K562 (cell line): ENCODE results near the gene PHACTR3.

Experiments used
- FOXJ3 ChIP-seq: sonication (generic); formaldehyde crosslinking; IDR thresholded peaks from 2 replicates; pipeline ENCODE4 v1.4.0; 2020; ENCODE audit warnings: mild to moderate bottlenecking, missing genetic modification reagents
- JUND ChIP-seq, 2 experiments: IDR thresholded peaks; 2 replicates in 1 of 2; 3 replicates in 1 of 2; pipeline ENCODE4 v1.6.1; 2011; ENCODE audit warnings: borderline replicate concordance in 2 of 2, low read depth in 2 of 2, low read length in 2 of 2, improper control_type of control experiment in 1 of 2, missing biosample characterization in 1 of 2, missing genetic modification characterization in 1 of 2, missing genetic modification reagents in 1 of 2
- MXD1 ChIP-seq: fragments of 250-450 bp; sonication (Bioruptor Pico); IDR thresholded peaks from 2 replicates; pipeline ENCODE4 v1.8.0; 2021; ENCODE audit warnings: borderline replicate concordance, mild to moderate bottlenecking, moderate library complexity; ENCODE audit not compliant: poor library complexity, severe bottlenecking
- MYBL2 ChIP-seq, 2 experiments: fragments of 450-650 bp in 1 of 2; sonication (generic) in 1 of 2; formaldehyde crosslinking in 1 of 2; IDR thresholded peaks; 2 replicates each; pipeline versions ENCODE4 v1.6.1 to v1.8.1; 2017 to 2022; ENCODE audit warnings: borderline replicate concordance in 1 of 2, inconsistent platforms in 1 of 2, low read depth in 1 of 2, mild to moderate bottlenecking in 1 of 2, missing genetic modification reagents in 1 of 2, moderate library complexity in 1 of 2
- MYNN ChIP-seq, 2 experiments: sonication (generic); formaldehyde crosslinking in 1 of 2; IDR thresholded peaks; 2 replicates each; pipeline versions ENCODE4 v1.5.0 to v1.6.1; 2016 to 2020; ENCODE audit warnings: antibody characterized with exemption in 1 of 2, missing genetic modification reagents in 1 of 2
- POLR2A ChIP-seq: fragments of 450-650 bp; conservative IDR thresholded peaks from 2 replicates; pipeline ENCODE4 v1.6.1; 2016
- SIN3A ChIP-seq, 2 experiments: fragments of 150-350 bp in 1 of 2; IDR thresholded peaks; 2 replicates each; pipeline ENCODE4 v1.6.1; 2011 to 2016; ENCODE audit warnings: borderline replicate concordance in 2 of 2, low read depth in 2 of 2, low read length in 2 of 2, mild to moderate bottlenecking in 2 of 2, moderate library complexity in 2 of 2; ENCODE audit not compliant: control insufficient read depth in 1 of 2
- SMC3 ChIP-seq: conservative IDR thresholded peaks from 2 replicates; pipeline ENCODE4 v1.6.1; 2011; ENCODE audit warnings: low read depth, low read length, improper control_type of control experiment; ENCODE audit not compliant: insufficient read depth
- TCF7L2 ChIP-seq: fragments of 150-350 bp; IDR thresholded peaks from 2 replicates; pipeline ENCODE4 v1.6.1; 2016; ENCODE audit warnings: low read depth, mild to moderate bottlenecking, low read length, moderate library complexity
- U2AF1 ChIP-seq: fragments of 200-400 bp; formaldehyde crosslinking; optimal IDR thresholded peaks from 2 replicates; pipeline ENCODE3; 2017; ENCODE audit warnings: mild to moderate bottlenecking, low read depth, low read length, moderate library complexity
- ZNF408 ChIP-seq: fragments of 250-450 bp; sonication (Bioruptor Pico); IDR thresholded peaks from 2 replicates; pipeline ENCODE4 v1.4.0; 2020; ENCODE audit warnings: low read depth, mild to moderate bottlenecking, moderate library complexity
- TF ChIP-seq, protein P1 (sequence below), 3 experiments: IDR thresholded peaks in 2 of 3; conservative IDR thresholded peaks in 1 of 3; 2 replicates each; pipeline ENCODE4 v1.5.1; 2011 to 2012; ENCODE audit warnings: low read length in 3 of 3, mild to moderate bottlenecking in 3 of 3, control low read depth in 2 of 3, improper control_type of control experiment in 1 of 3, inconsistent platforms in 1 of 3, low read depth in 1 of 3, mixed read lengths in 1 of 3, moderate library complexity in 1 of 3; ENCODE audit not compliant: insufficient read depth in 2 of 3

DNA sequence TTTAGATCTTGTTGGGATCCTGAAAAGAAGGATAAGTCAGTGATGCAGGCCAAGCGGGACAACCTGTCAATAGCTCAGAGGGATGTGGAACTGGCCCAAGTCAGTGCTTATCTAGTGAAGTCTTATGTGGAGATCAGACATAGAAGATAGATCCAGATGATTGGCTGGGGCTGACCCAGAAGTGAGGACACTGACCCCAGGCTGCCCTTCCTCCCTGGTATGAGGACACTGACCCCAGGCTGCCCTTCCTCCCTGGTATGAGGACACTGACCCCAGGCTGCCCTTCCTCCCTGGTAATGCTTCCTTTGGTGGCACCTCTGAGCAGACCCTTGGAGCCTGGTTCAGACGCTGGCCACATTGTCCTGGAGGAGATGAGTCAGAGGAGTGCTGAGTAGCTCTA is 159.7 kb downstream of the PHACTR3 start:
- TF ChIP-seq TCF7L2 (no peak), POLR2A (no peak), ZNF408 (CRISPR knock-in tag) (no peak), SIN3A (IDR thresholded peaks at IDR 0.05; ENCODE audit: borderline replicate concordance in 2 of 2, control insufficient read depth in 1 of 2, low read depth in 2 of 2, low read length in 2 of 2) (no peak), MYBL2 (IDR thresholded peaks at IDR 0.05; ENCODE audit: low read depth) (no peak), MYBL2 (CRISPR knock-in tag; IDR thresholded peaks at IDR 0.05; ENCODE audit: borderline replicate concordance) (no peak), JUND (IDR thresholded peaks at IDR 0.05; ENCODE audit: borderline replicate concordance, low read depth, low read length) (no peak), JUND (tag; IDR thresholded peaks at IDR 0.05; ENCODE audit: borderline replicate concordance, low read depth, low read length) (no peak), U2AF1 (no peak), MYNN (IDR thresholded peaks at IDR 0.05) (no peak), MYNN (CRISPR knock-in tag; IDR thresholded peaks at IDR 0.05) (no peak), MXD1 (CRISPR knock-in tag) (no peak), FOXJ3 (CRISPR knock-in tag) (no peak), SMC3 (no peak)
- TF ChIP-seq, protein P1, sequence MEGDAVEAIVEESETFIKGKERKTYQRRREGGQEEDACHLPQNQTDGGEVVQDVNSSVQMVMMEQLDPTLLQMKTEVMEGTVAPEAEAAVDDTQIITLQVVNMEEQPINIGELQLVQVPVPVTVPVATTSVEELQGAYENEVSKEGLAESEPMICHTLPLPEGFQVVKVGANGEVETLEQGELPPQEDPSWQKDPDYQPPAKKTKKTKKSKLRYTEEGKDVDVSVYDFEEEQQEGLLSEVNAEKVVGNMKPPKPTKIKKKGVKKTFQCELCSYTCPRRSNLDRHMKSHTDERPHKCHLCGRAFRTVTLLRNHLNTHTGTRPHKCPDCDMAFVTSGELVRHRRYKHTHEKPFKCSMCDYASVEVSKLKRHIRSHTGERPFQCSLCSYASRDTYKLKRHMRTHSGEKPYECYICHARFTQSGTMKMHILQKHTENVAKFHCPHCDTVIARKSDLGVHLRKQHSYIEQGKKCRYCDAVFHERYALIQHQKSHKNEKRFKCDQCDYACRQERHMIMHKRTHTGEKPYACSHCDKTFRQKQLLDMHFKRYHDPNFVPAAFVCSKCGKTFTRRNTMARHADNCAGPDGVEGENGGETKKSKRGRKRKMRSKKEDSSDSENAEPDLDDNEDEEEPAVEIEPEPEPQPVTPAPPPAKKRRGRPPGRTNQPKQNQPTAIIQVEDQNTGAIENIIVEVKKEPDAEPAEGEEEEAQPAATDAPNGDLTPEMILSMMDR (IDR thresholded peaks at IDR 0.05 in 2 of 3, conservative IDR thresholded peaks at IDR 0.05 in 1 of 3; ENCODE audit: insufficient read depth in 2 of 3, low read depth in 1 of 3, low read length in 3 of 3): no peak
